Measurements from ENCODE around the gene PKD1L1. TPM values are rescaled to one million over a fixed set of nuclear protein-coding genes. Genes with fewer than 3 reads are reported as not detected.

The PKD1L1 gene
- polyA plus RNA-seq, 1 donor, result 0.88 TPM

DNA sequence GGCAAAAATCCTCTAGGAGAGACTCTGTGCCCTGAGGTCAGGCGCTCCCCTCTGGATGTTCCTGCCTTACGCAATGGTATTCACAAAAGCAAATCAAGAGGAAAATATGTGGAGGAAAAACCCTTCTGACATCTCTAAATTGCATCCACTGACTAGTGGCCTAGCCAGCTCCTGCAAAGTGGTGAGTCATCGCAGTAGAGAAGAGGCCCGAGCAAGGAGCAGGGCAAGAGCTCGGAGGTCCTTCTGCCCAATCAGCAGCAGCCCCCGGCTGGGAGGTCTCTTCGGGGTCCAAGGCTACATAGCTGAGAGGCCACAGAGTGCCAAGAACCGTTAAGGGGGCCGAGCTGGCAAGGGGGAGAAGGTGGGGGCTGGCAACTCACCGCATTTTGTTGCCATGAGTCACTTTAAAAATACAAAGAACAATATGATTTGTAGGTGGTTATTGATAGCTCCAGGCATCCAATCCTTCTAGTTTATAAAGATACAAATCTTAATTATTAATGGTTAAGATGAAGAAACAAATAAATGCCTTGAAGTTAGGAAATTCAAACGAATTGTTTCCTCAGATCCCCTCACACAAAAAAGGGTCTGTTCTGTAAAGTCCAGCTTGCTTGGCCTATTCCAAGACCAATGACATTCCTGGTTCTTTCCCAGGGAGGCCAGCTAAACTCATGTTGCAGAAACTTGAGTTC is 161.6 kb downstream of the PKD1L1 start:
- peak; percentile 56 for DNase-seq

- DNase-seq, result no peak
Measured at GRCh38 chr7:47785923-47786556, 162.2 kb downstream of the PKD1L1 start.

- DNase-seq, result peak; percentile 81
Measured at GRCh38 chr7:47783456-47784223, 164.6 kb downstream of the PKD1L1 start.

DNA sequence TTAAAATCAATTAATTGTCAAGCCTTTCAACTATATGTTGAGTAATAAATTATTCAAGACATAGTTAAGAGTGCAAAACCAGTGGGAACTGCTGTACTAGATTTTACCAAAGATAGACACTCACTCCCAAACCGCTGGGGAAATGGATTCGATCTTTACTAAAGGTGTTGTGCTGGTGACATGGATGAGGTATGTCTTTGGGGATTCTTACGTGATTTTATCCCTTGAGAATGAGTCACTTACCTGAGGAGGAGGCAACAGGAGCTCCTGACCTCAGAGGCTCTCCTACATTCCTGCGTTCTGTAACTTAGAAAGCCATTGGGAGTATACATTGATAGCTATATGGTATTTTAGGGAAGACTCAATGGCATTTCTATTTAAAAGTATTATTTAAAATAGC is 165.5 kb downstream of the PKD1L1 start:
- DNase-seq, result no peak

DNA sequence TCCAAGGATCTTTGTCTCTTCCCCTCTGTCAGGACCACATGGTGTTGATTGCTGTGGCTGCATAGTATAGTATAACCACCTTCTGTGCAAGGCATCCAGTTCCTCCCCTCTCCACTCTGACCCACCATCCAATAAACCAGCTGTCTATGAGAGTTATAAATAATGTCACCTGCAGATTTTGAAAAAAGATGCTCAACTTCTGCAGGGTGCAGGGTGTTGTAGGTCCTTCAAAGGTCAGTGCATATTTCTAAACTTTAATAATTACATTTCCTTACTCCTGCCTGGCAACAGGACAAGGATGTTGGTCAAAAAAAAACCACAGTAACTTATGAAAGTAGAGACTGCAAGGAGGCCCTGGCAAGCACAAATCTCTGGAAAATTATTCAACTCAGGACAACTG is 166.2 kb downstream of the PKD1L1 start:
- DNase-seq, result peak; percentile 72

DNA sequence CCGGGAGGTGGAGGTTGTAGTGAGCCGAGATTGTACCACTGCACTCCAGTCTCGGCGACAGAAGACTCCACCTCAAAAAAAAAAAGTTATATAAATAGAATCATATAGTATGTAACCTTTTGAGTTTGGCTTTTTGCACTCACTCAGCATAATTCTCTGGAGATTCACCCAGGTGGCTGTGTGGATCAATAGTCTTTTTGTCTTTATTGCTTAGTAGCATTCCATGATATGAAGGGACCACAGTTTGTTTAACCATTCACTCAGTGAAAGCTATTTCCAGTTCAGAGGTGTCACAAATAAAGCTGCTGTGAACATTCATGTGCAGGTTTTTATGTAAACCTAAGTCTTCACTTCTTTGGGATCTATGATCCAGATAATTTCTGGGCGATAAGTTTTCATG is 167.7 kb downstream of the PKD1L1 start:
- DNase-seq, result no peak

DNA sequence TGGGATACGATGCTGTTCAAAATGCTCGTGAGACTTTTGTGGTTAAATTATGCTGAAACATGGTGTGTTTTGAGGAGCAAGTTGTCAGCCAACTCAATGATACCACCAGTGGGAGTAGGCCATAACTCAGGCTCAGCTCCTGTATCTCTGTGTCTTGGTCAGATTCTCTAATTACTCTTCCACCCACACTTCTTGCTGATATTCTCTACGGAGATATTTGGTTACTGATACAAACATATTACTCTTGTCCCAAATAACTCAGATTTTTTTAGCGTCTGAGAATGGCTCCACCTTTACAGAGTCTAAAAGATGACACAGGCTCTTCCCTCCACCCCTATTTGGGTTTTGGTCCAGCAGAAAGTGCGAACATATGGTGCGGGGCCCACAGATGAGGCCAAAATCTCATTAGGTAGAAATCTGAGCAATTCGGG is 168.9 kb downstream of the PKD1L1 start:
- DNase-seq, result no peak

- no peak for DNase-seq
Measured at GRCh38 chr7:47778153-47778661, 170.1 kb downstream of the PKD1L1 start.

DNA sequence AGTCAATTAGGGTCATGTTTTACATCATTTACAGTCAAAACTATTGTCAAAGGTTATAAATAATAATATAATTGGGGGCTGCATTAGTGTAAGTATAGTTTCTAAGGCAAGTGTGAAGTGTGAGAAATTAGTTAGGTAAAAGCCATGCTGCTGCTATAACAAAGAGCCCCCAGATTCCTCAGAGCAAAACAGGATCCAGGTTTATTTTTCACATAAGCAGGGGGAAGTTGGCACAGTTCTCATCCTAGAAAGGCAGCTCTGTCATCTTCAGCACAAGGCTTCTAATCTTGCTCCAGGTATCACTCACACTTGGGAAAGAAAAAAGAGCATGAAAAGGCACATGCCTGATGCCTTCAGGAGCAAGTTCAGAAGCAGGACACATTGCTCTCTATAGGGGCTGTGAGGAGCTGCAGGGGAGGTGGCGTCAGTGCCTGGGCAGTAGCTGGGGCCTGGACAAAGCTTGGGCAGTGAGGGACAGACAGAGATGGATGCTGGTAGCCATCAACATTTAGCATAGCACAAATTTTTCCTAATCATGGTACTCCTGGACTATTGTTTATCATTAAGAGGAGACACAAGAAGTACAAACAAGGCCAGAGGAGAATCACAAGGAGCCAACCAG is 170.6 kb downstream of the PKD1L1 start:
- no peak for DNase-seq

DNA sequence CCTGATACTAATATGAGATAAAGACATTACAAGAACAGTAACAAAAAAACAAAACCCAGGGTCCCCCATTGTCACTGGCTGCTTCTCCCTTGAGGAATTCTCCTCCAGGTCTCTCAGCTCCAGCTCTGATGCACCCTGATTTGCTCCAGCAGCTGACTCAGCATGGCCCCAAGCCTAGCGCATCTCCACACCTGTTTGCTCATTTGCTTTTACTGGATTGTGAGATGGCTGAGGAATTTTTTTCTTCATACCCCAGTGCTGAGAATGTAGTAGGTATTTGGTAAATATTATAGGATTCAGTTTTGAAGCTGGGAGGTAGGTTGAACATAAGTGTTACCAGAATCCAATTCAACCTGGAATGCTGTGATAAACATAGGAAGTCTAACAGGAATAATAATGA is 171.9 kb downstream of the PKD1L1 start:
- DNase-seq, result no peak

DNA sequence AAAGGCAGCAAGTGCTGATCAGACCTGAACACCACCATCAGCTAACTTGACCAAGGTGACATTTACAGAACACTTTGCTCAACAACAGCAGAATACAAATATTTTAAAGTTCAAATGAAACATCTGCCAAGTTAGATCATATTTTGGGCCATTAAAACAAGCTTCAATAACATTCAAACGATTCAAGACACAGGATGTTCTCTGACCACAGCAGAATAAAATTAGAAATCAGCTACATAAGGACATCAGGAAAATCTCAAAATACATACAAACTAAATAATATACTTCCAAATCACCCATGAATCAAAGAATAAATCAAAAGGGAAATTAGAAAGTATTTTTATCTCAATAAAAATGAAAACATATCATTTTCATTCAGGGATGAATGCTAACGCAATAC is 173.0 kb downstream of the PKD1L1 start:
- DNase-seq, result no peak

GRCh38 chr7:47772492-47772891 is 175.8 kb downstream of the PKD1L1 start:
- DNase-seq, result no peak

- peak; percentile 35 for DNase-seq
Measured at GRCh38 chr7:47771990-47772360, 176.3 kb downstream of the PKD1L1 start.

DNA sequence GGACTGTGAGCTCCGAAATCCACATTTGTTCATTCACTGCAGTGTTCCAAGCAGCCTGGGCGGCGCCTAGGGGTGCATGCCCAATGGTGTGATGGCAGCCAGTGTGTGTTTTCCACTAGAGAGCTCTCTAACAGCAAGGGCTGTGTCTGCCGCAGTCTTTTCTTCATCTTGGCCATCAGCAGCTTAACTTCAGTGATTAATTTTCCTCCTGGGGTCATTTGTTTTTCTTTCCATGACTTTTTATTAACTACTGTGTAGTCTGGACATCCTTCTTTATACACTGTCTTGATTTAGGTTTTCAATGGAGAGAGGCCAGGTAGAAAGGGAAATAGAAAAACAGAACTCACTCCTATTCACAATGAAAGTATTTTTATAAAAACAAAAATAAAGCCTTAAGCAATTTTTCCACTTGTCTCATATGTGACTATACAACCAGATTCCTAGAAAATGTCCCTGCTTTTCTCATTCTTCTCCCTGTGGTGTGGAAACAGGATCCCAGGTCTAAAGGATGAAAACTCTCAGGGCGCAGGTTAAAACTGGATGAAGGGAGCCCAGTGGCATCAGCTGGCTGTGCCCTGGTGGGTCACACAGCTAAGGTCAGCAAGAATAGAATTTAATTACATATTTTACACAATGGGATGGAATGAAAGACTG is 176.8 kb downstream of the PKD1L1 start:
- peak; percentile 69 for DNase-seq

DNA sequence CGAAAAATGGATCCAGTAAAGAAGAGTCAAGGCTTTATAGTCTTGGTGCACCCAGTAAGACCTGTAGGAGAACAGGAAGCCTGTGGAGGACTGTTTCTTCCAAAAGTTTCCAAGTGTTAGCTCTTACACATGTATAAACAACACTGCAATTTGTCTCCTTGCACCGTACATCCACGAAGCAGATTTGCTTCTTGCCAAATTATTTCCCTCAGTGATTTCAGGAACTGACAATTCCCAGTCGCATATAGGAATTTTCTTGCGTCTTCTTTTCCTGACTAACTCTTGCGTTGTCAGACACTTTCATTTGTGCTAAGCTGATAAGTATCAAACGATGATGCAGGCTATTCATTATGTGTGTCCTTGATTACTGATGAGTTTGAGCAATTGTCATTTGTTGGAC is 182.1 kb downstream of the PKD1L1 start:
- no peak for DNase-seq

DNA sequence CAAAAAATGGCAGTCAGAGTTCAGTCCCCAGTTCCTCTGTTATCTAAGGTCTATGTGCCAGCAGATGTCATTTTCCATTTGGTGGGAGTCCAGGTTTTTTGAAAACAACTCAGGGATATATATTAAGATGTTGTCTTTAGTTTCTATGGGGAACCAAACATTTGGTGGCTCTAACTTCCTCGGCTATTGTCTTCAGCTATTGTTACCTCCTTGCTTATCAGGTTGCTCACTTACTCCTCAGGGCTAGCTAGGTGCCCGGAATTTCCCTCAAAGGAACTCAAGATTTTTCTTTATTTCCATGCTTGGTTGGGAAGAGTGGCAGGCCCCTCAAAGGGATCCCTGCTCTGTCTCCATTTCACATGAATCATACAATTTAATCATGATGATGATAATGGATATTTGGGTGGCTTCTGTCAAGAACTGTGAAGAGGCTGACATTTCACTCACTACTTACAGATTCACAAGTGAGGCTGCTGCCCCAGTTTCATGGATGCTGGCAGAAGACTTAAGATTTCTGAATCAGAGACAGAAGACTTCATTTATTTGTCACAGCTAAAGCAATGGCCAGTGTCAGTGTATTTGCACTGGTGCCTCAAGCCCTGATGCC is 182.8 kb downstream of the PKD1L1 start:
- DNase-seq, result no peak

DNA sequence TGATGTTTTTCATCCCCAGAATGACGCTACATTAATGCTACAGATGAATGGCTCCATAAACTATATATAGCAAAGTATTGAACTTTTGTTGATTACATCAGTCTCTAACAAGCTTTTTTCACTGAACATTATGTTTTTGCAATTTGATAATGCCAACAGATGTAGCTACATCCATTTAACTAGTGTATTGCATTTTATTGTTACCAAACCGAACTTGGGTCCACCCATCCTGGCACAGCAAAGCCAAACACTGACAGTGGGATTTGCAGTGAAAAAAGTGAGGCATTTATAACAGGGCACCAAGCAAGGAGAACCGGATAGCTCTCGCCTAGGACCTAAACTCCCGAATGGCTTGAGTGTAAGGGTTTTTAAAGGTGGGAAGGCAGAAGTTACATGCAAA is 183.5 kb downstream of the PKD1L1 start:
- DNase-seq, result no peak

- no peak for DNase-seq
Measured at GRCh38 chr7:47763063-47763974, 184.9 kb downstream of the PKD1L1 start.

GRCh38 chr7:47762746-47763062 is 185.6 kb downstream of the PKD1L1 start:
- no peak for DNase-seq

- DNase-seq, result no peak
Measured at GRCh38 chr7:47762207-47762606, 186.1 kb downstream of the PKD1L1 start.

DNA sequence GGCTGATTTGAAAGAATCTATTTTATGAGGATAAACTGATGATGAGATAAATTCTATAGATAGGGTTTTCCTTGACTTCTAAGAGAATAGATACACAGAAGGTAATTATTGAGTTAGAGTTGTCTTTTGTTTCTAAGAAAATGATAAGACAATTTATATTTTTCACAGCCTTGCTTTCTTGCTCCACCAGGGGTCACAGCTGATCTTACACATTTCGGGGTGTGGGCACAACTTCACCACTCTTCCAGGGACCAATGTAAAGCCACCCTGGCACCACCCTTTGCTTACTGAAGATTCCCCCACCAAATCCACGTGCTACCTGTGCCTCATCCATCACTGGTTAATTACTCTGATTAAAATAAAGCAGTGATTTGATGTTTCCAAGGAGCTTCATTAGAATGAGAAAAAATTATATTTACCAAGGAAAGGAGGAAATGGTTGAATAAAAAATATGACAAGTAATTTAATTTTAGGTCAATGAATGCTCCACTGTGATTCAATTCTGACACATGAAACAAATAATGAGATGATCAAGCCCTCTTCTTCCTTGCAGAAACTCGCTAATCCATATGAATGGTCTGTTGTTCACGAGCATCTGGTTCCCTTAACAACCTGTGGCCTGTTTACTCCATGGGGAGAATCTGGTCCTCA is 189.1 kb downstream of the PKD1L1 start:
- DNase-seq, result no peak

Data from hindlimb muscle (tissue), 1 donor.